GM23338 (cell line): ENCODE data around the gene CD63. TPM values are rescaled to one million over a fixed set of nuclear protein-coding genes. Genes with fewer than 3 reads are reported as not detected.

Experiments
- ATAC-seq: fragments of 200-7000 bp; cut with Tn5 transposase; 3 replicates; pipeline ENCODE4 v1.9.1; 2020
- DNase-seq: peaks from one replicate; pipeline ENCODE4 v3.0.0-alpha.2; 2015; ENCODE audit warnings: low spot score
- H2AFZ ChIP-seq: fragments of 200-600 bp; sonication (generic); 2 replicates; pipeline ENCODE4 v1.8.0; 2016; ENCODE audit warnings: antibody characterized with exemption, mild to moderate bottlenecking, moderate library complexity
- H3F3A ChIP-seq: fragments of 200-600 bp; sonication (generic); replicated peaks from 2 replicates; pipeline ENCODE4 v1.8.0; 2017; ENCODE audit warnings: antibody characterized with exemption, mixed run types, low read depth
- H3K27ac ChIP-seq: fragments of 200-600 bp; sonication (generic); 2 replicates; pipeline ENCODE4 v1.6.1; 2016; ENCODE audit warnings: low read depth
- H3K27me3 ChIP-seq: fragments of 200-600 bp; sonication (generic); 2 replicates; pipeline ENCODE4 v1.8.0; 2016; ENCODE audit warnings: mild to moderate bottlenecking, mixed run types, moderate library complexity; ENCODE audit not compliant: insufficient read depth
- H3K36me3 ChIP-seq: fragments of 200-600 bp; sonication (generic); 2 replicates; pipeline ENCODE4 v1.8.0; 2016; ENCODE audit warnings: mild to moderate bottlenecking; ENCODE audit not compliant: insufficient read depth
- H3K4me1 ChIP-seq: fragments of 200-600 bp; sonication (generic); 2 replicates; pipeline ENCODE4 v1.8.0; 2016; ENCODE audit warnings: mild to moderate bottlenecking, moderate library complexity; ENCODE audit not compliant: insufficient read depth
- H3K4me2 ChIP-seq: fragments of 200-600 bp; sonication (generic); 2 replicates; pipeline ENCODE4 v1.7.1; 2017; ENCODE audit warnings: mixed run types
- H3K4me3 ChIP-seq: fragments of 200-600 bp; sonication (generic); 2 replicates; pipeline ENCODE4 v1.6.1; 2016; ENCODE audit warnings: mixed run types
- H3K79me2 ChIP-seq: fragments of 200-600 bp; sonication (generic); replicated peaks from 2 replicates; pipeline ENCODE4 v1.8.0; 2017; ENCODE audit warnings: mild to moderate bottlenecking; ENCODE audit not compliant: insufficient read depth
- H3K9me2 ChIP-seq: fragments of 200-600 bp; sonication (generic); 2 replicates; pipeline ENCODE4 v1.8.0; 2017; ENCODE audit not compliant: insufficient read depth
- H4K20me1 ChIP-seq: fragments of 200-600 bp; sonication (generic); replicated peaks from 2 replicates; pipeline ENCODE4 v1.8.0; 2017; ENCODE audit warnings: mild to moderate bottlenecking; ENCODE audit not compliant: insufficient read depth
- H3K27ac Mint-ChIP-seq: 2 replicates; pipeline ENCODE4 v1.8.0; 2020; ENCODE audit warnings: inconsistent platforms, mild to moderate bottlenecking, moderate library complexity, mixed read lengths
- H3K27me3 Mint-ChIP-seq: 3 replicates; pipeline ENCODE4 v1.8.0; 2022; ENCODE audit warnings: low read depth, mild to moderate bottlenecking, moderate library complexity, mixed read lengths, inconsistent platforms; ENCODE audit not compliant: insufficient read depth, poor library complexity
- H3K36me3 Mint-ChIP-seq: 3 replicates; pipeline ENCODE4 v1.8.0; 2021; ENCODE audit warnings: low read depth, mild to moderate bottlenecking, inconsistent platforms, moderate library complexity, mixed read lengths
- H3K4me1 Mint-ChIP-seq: 3 replicates; pipeline ENCODE4 v1.8.0; 2020; ENCODE audit warnings: mild to moderate bottlenecking, inconsistent platforms, mixed read lengths
- H3K4me3 Mint-ChIP-seq: 3 replicates; pipeline ENCODE4 v1.8.0; 2021; ENCODE audit warnings: moderate library complexity, mild to moderate bottlenecking, inconsistent platforms, mixed read lengths
- H3K9me3 Mint-ChIP-seq: 3 replicates; pipeline ENCODE4 v1.8.0; 2020; ENCODE audit warnings: moderate library complexity, mild to moderate bottlenecking, inconsistent platforms, mixed read lengths
- CTCF ChIP-seq, 2 experiments: fragments of 200-600 bp in 1 of 2; sonication (generic) in 1 of 2; conservative IDR thresholded peaks; 2 replicates each; pipeline versions ENCODE4 v1.5.1 to v1.6.1; 2016 to 2017; ENCODE audit warnings: antibody characterized with exemption in 2 of 2, low read depth in 2 of 2, mild to moderate bottlenecking in 2 of 2, moderate library complexity in 1 of 2
- EZH2 ChIP-seq: fragments of 200-600 bp; sonication (generic); IDR thresholded peaks from one replicate; pipeline ENCODE4 v1.8.0; 2017; ENCODE audit warnings: antibody characterized with exemption, mild to moderate bottlenecking, low read depth; ENCODE audit not compliant: unreplicated experiment
- JUNB ChIP-seq: IDR thresholded peaks from one replicate; pipeline ENCODE4 v1.6.1; 2016; ENCODE audit warnings: antibody characterized with exemption; ENCODE audit not compliant: unreplicated experiment
- POLR2AphosphoS5 ChIP-seq: IDR thresholded peaks from 2 replicates; pipeline ENCODE4 v1.6.1; 2016; ENCODE audit warnings: antibody characterized with exemption, low read depth
- REST ChIP-seq: IDR thresholded peaks from one replicate; pipeline ENCODE4 v1.6.1; 2018; ENCODE audit warnings: antibody characterized with exemption; ENCODE audit not compliant: unreplicated experiment
- STAT1 ChIP-seq: IDR thresholded peaks from one replicate; pipeline ENCODE4 v1.6.1; 2016; ENCODE audit warnings: antibody characterized with exemption; ENCODE audit not compliant: unreplicated experiment
- ZNF331 ChIP-seq: fragments of 250-450 bp; sonication (Bioruptor Pico); IDR thresholded peaks from 2 replicates; pipeline ENCODE4 v1.5.0; 2020; ENCODE audit warnings: low read depth, mild to moderate bottlenecking, moderate library complexity
- polyA plus RNA-seq: library from polyadenylated mRNA; unstranded; fragments of >200 nt; fragmentation: Nextera tagmentation; extraction: Ambion mirVana; gene quantifications from 2 replicates; pipeline ENCODE4 v1.2.1, GENCODE V29; 2016
- total RNA-seq: library from RNA; depleted of rRNA; stranded (reverse); fragments of >200 nt; shearing (Covaris generic); gene quantifications from 2 replicates; pipeline ENCODE4 v1.2.3, GENCODE V29; 2014
- TF ChIP-seq, protein P1 (sequence below): fragments of 250-450 bp; sonication (Bioruptor Pico); IDR thresholded peaks from 2 replicates; pipeline ENCODE4 v1.5.0; 2020; ENCODE audit warnings: mild to moderate bottlenecking, moderate library complexity

Gene CD63
- total and polyA plus RNA-seq, 2 experiments from 2014 or later, result 294 to 685 TPM

GRCh38 chr12:55720894-55721444 lies 7.8 kb downstream of the CD63 start (continued):
- TF ChIP-seq REST (no peak), EZH2 (no peak), CTCF (conservative IDR thresholded peaks at IDR 0.05; ENCODE audit: low read depth in 2 of 2) (peak; percentile 61 to 84)

DNA sequence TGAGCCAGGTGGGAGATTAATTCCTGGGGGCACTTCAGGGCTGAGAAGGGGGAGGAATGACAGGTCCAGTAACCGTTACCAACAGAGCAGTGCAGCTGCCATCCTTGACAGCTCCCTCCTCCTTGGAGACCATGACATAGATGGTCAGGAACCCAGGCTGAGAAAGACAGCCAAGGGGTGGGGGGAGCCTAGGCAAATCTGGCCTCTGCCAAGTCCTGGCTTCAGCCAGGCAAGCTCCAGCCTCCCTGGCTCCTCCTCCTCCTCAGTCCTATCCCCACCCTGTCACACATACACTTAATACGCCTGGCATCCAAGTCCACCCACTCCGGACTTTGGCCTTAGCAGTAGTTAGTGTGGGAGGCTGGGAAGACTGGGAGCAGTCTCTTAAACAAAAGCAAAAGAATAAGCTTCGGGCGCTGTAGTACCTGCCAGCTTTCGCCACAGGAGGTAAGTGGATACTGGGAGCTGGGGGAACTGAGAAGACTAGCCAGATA lies 8.7 kb downstream of the CD63 start, which contains the start of gene RDH5:
RDH5 (plus strand) TSS at position 323 of the 494 bp plus-strand sequence. CDS start 792 bp downstream, outside the sequence.
- ATAC-seq (no peak), DNase-seq (no peak)
- H3K27ac Mint-ChIP-seq, result 0 out of 2 replicates have a peak within 1 kb of the TSS, but pooled peaks have one; percentile 96
- no peak within 1 kb of the TSS for H3K4me2 ChIP-seq
- H3K36me3 Mint-ChIP-seq, result peaks cover 21% of the 10 kb centered on the region
- H3K4me1 Mint-ChIP-seq, result peaks cover 38% of the 10 kb centered on the region
- H3K36me3 ChIP-seq, result 0 out of 2 replicates have a peak, but pooled peaks cover 2% of the 10 kb centered on the region
- H3K79me2 ChIP-seq, result peaks cover 10% of the 10 kb centered on the region; the same call in 1 of the 2 replicates
- H3K9me3 Mint-ChIP-seq, result peaks cover 6% of the 10 kb centered on the region; the same call in 2 of the 3 replicates
- no peaks in the 10 kb centered on the region for H3K9me2 ChIP-seq
- no peak within 1 kb of the TSS for H2AFZ ChIP-seq
- H3K4me3 ChIP-seq, result no peak within 1 kb of the TSS
- H3K27me3 ChIP-seq, result no peaks in the 10 kb centered on the region
- peaks cover 35% of the 10 kb centered on the region for H3K4me1 ChIP-seq
- H3F3A ChIP-seq, result peaks cover 18% of the 10 kb centered on the region; the same call in 1 of the 2 replicates
- peaks cover 28% of the 10 kb centered on the region for H3K27me3 Mint-ChIP-seq
- H4K20me1 ChIP-seq, result 0 out of 2 replicates have a peak, but pooled peaks cover 4% of the 10 kb centered on the region
- no peak within 1 kb of the TSS; the same call in 1 of the 2 replicates for H3K27ac ChIP-seq
- H3K4me3 Mint-ChIP-seq, result no peak within 1 kb of the TSS
- no peak for TF ChIP-seq POLR2AphosphoS5
- no peak for TF ChIP-seq ZNF331
- TF ChIP-seq JUNB, result no peak
- TF ChIP-seq STAT1, result no peak
- TF ChIP-seq, protein P1, sequence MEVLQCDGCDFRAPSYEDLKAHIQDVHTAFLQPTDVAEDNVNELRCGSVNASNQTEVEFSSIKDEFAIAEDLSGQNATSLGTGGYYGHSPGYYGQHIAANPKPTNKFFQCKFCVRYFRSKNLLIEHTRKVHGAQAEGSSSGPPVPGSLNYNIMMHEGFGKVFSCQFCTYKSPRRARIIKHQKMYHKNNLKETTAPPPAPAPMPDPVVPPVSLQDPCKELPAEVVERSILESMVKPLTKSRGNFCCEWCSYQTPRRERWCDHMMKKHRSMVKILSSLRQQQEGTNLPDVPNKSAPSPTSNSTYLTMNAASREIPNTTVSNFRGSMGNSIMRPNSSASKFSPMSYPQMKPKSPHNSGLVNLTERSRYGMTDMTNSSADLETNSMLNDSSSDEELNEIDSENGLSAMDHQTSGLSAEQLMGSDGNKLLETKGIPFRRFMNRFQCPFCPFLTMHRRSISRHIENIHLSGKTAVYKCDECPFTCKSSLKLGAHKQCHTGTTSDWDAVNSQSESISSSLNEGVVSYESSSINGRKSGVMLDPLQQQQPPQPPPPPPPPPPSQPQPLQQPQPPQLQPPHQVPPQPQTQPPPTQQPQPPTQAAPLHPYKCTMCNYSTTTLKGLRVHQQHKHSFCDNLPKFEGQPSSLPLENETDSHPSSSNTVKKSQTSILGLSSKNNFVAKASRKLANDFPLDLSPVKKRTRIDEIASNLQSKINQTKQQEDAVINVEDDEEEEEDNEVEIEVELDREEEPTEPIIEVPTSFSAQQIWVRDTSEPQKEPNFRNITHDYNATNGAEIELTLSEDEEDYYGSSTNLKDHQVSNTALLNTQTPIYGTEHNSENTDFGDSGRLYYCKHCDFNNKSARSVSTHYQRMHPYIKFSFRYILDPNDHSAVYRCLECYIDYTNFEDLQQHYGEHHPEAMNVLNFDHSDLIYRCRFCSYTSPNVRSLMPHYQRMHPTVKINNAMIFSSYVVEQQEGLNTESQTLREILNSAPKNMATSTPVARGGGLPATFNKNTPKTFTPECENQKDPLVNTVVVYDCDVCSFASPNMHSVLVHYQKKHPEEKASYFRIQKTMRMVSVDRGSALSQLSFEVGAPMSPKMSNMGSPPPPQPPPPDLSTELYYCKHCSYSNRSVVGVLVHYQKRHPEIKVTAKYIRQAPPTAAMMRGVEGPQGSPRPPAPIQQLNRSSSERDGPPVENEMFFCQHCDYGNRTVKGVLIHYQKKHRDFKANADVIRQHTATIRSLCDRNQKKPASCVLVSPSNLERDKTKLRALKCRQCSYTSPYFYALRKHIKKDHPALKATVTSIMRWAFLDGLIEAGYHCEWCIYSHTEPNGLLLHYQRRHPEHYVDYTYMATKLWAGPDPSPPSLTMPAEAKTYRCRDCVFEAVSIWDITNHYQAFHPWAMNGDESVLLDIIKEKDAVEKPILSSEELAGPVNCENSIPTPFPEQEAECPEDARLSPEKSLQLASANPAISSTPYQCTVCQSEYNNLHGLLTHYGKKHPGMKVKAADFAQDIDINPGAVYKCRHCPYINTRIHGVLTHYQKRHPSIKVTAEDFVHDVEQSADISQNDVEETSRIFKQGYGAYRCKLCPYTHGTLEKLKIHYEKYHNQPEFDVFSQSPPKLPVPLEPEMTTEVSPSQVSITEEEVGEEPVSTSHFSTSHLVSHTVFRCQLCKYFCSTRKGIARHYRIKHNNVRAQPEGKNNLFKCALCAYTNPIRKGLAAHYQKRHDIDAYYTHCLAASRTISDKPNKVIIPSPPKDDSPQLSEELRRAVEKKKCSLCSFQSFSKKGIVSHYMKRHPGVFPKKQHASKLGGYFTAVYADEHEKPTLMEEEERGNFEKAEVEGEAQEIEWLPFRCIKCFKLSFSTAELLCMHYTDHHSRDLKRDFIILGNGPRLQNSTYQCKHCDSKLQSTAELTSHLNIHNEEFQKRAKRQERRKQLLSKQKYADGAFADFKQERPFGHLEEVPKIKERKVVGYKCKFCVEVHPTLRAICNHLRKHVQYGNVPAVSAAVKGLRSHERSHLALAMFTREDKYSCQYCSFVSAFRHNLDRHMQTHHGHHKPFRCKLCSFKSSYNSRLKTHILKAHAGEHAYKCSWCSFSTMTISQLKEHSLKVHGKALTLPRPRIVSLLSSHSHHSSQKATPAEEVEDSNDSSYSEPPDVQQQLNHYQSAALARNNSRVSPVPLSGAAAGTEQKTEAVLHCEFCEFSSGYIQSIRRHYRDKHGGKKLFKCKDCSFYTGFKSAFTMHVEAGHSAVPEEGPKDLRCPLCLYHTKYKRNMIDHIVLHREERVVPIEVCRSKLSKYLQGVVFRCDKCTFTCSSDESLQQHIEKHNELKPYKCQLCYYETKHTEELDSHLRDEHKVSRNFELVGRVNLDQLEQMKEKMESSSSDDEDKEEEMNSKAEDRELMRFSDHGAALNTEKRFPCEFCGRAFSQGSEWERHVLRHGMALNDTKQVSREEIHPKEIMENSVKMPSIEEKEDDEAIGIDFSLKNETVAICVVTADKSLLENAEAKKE (CRISPR knock-in tag), result no peak
- TF ChIP-seq REST, result no peak
